RWPE2 (cell line): ENCODE data around the gene COA5.

ENCODE experiments used
- ATAC-seq: fragments of 200-7000 bp; cut with Tn5 transposase; 3 replicates; pipeline ENCODE4 v1.9.1; 2021; ENCODE audit warnings: low read depth
- DNase-seq: peaks from one replicate; pipeline ENCODE4 v3.0.0-alpha.2; 2020; ENCODE audit warnings: low spot score
- H3K27ac ChIP-seq: fragments of 450-650 bp; 2 replicates; pipeline ENCODE4 v1.5.1; 2017; ENCODE audit warnings: mild to moderate bottlenecking; ENCODE audit not compliant: poor library complexity, severe bottlenecking
- H3K27me3 ChIP-seq: fragments of 250-450 bp; sonication (Bioruptor Pico); 2 replicates; pipeline ENCODE4 v1.5.1; 2021; ENCODE audit warnings: mild to moderate bottlenecking, moderate library complexity; ENCODE audit not compliant: insufficient read depth, poor library complexity, severe bottlenecking
- H3K36me3 ChIP-seq: fragments of 250-450 bp; sonication (Bioruptor Pico); 2 replicates; pipeline ENCODE4 v1.5.1; 2020; ENCODE audit warnings: low read depth, mild to moderate bottlenecking, moderate library complexity
- H3K4me1 ChIP-seq: fragments of 250-450 bp; sonication (Bioruptor Pico); 2 replicates; pipeline ENCODE4 v1.5.1; 2021; ENCODE audit warnings: mild to moderate bottlenecking, moderate library complexity; ENCODE audit not compliant: insufficient read depth, poor library complexity, severe bottlenecking
- H3K4me3 ChIP-seq: fragments of 250-450 bp; sonication (Bioruptor Pico); 2 replicates; pipeline ENCODE4 v1.5.1; 2021; ENCODE audit warnings: mild to moderate bottlenecking, moderate library complexity; ENCODE audit not compliant: severe bottlenecking
- H3K9me3 ChIP-seq: fragments of 250-450 bp; sonication (Bioruptor Pico); 2 replicates; pipeline ENCODE4 v1.5.1; 2021; ENCODE audit warnings: mild to moderate bottlenecking, moderate library complexity; ENCODE audit not compliant: severe bottlenecking
- CTCF ChIP-seq: fragments of 450-650 bp; IDR thresholded peaks from one replicate; pipeline ENCODE4 v1.5.1; 2017; ENCODE audit warnings: mild to moderate bottlenecking, moderate library complexity; ENCODE audit not compliant: poor library complexity, severe bottlenecking

COA5 gene

GRCh38 chr2:98572211-98572610 lies 36.1 kb downstream of the COA5 start:
- TF ChIP-seq CTCF, result no peak
- Histone ChIP-seq H3K27ac (no peak overlapping the region), H3K27me3 (no peaks in the 10 kb centered on the region), H3K4me3 (no peak overlapping the region), H3K4me1 (no peaks in the 10 kb centered on the region), H3K36me3 (0 out of 2 replicates have a peak, but pooled peaks cover 7% of the 10 kb centered on the region), H3K9me3 (no peaks in the 10 kb centered on the region)
- no peak for ATAC-seq
- DNase-seq, result no peak

GRCh38 chr2:98571796-98572195 lies 36.5 kb downstream of the COA5 start:
- DNase-seq (no peak), ATAC-seq (no peak)
- H3K9me3 ChIP-seq, result no peaks in the 10 kb centered on the region
- no peaks in the 10 kb centered on the region for H3K27me3 ChIP-seq
- no peaks in the 10 kb centered on the region for H3K4me1 ChIP-seq
- H3K27ac ChIP-seq, result no peak overlapping the region
- H3K4me3 ChIP-seq, result no peak overlapping the region
- H3K36me3 ChIP-seq, result 0 out of 2 replicates have a peak, but pooled peaks cover 7% of the 10 kb centered on the region
- TF ChIP-seq CTCF, result no peak

GRCh38 chr2:98571121-98571701 lies 37.1 kb downstream of the COA5 start:
- H3K4me3 ChIP-seq, result no peak overlapping the region
- H3K36me3 ChIP-seq, result 0 out of 2 replicates have a peak, but pooled peaks cover 7% of the 10 kb centered on the region
- DNase-seq, result no peak
- H3K4me1 ChIP-seq, result no peaks in the 10 kb centered on the region
- no peak for TF ChIP-seq CTCF
- H3K9me3 ChIP-seq, result no peaks in the 10 kb centered on the region
- no peak for ATAC-seq
- H3K27me3 ChIP-seq, result no peaks in the 10 kb centered on the region
- no peak overlapping the region for H3K27ac ChIP-seq

GRCh38 chr2:98570356-98570755 lies 38.0 kb downstream of the COA5 start:
- Histone ChIP-seq H3K27me3 (no peaks in the 10 kb centered on the region), H3K9me3 (no peaks in the 10 kb centered on the region), H3K4me1 (no peaks in the 10 kb centered on the region), H3K27ac (no peak overlapping the region), H3K4me3 (no peak overlapping the region), H3K36me3 (peaks cover 9% of the 10 kb centered on the region; the same call in 1 of the 2 replicates)
- ATAC-seq (no peak), DNase-seq (no peak)
- no peak for TF ChIP-seq CTCF

GRCh38 chr2:98569915-98570314 lies 38.4 kb downstream of the COA5 start:
- no peaks in the 10 kb centered on the region for H3K9me3 ChIP-seq
- no peak overlapping the region for H3K27ac ChIP-seq
- peaks cover 13% of the 10 kb centered on the region; the same call in 1 of the 2 replicates for H3K36me3 ChIP-seq
- DNase-seq, result no peak
- TF ChIP-seq CTCF, result no peak
- H3K4me3 ChIP-seq, result no peak overlapping the region
- no peaks in the 10 kb centered on the region for H3K27me3 ChIP-seq
- H3K4me1 ChIP-seq, result no peaks in the 10 kb centered on the region
- no peak for ATAC-seq
